PC-3 (cell line): Measurements from ENCODE around the gene CNTNAP2.
"Not testable (repeated sequence)": the region's sequence is repeated elsewhere in the genome, so short reads cannot be mapped to it uniquely, and the experiment has no call there.

ENCODE experiments used
- EZH2 ChIP-seq: fragments of 300-600 bp; sonication (generic); IDR thresholded peaks from one replicate; pipeline ENCODE4 v1.6.1; 2017; ENCODE audit warnings: antibody characterized with exemption, mild to moderate bottlenecking, low read length; ENCODE audit not compliant: unreplicated experiment
- EZH2phosphoT487 ChIP-seq: fragments of 300-600 bp; sonication (generic); IDR thresholded peaks from 2 replicates; pipeline ENCODE4 v1.6.1; 2018; ENCODE audit warnings: mild to moderate bottlenecking, antibody characterized with exemption, low read length, borderline replicate concordance
- TF ChIP-seq, protein P1 (sequence below): fragments of 300-600 bp; sonication (generic); conservative IDR thresholded peaks from 2 replicates; pipeline ENCODE4 v1.5.1; 2017; ENCODE audit warnings: antibody characterized with exemption, low read depth, mild to moderate bottlenecking, low read length

DNA sequence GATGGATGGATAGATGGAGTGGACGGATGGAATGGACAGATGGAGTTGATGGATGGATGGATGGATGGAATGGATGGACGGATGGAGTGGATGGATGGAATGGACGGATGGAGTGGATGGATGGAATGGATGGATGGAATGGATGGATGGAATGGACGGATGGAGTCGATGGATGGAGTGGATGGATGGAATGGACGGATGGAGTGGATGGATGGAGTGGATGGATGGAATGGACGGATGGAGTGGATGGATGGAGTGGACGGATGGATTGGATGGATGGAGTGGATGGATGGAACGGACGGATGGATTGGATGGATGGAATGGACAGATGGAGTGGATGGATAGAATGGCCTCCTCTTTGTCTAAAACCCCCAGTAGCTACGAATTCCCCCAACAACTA lies 2214.9 kb downstream of the CNTNAP2 start:
- TF ChIP-seq, protein P1, sequence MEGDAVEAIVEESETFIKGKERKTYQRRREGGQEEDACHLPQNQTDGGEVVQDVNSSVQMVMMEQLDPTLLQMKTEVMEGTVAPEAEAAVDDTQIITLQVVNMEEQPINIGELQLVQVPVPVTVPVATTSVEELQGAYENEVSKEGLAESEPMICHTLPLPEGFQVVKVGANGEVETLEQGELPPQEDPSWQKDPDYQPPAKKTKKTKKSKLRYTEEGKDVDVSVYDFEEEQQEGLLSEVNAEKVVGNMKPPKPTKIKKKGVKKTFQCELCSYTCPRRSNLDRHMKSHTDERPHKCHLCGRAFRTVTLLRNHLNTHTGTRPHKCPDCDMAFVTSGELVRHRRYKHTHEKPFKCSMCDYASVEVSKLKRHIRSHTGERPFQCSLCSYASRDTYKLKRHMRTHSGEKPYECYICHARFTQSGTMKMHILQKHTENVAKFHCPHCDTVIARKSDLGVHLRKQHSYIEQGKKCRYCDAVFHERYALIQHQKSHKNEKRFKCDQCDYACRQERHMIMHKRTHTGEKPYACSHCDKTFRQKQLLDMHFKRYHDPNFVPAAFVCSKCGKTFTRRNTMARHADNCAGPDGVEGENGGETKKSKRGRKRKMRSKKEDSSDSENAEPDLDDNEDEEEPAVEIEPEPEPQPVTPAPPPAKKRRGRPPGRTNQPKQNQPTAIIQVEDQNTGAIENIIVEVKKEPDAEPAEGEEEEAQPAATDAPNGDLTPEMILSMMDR: not testable (repeated sequence)
- TF ChIP-seq EZH2phosphoT487, EZH2: not testable (repeated sequence)
